Cardiac fibroblast (primary cell): ENCODE data around the gene LEMD2.
A peak's percentile ranks its signal among the peaks of the same experiment; 100 is the strongest.

Experiments used
- DNase-seq, 2 donors: peaks; one replicate each; pipeline versions ENCODE4 v3.0.0 to v3.0.0-alpha.2; 2010; ENCODE audit warnings: low read depth in 2 of 2
- H3K4me3 ChIP-seq, 2 donors: replicated peaks in 1 of 2; 1 replicate in 1 of 2; 2 replicates in 1 of 2; pipeline ENCODE4 v1.5.1; 2011; ENCODE audit warnings: low read depth in 2 of 2, low read length in 2 of 2, mild to moderate bottlenecking in 2 of 2, moderate library complexity in 1 of 2
- TF ChIP-seq, protein P1 (sequence below): IDR thresholded peaks from one replicate; pipeline ENCODE4 v1.5.1; 2011; ENCODE audit warnings: low read depth, mild to moderate bottlenecking, low read length, inconsistent platforms

The LEMD2 gene

DNA sequence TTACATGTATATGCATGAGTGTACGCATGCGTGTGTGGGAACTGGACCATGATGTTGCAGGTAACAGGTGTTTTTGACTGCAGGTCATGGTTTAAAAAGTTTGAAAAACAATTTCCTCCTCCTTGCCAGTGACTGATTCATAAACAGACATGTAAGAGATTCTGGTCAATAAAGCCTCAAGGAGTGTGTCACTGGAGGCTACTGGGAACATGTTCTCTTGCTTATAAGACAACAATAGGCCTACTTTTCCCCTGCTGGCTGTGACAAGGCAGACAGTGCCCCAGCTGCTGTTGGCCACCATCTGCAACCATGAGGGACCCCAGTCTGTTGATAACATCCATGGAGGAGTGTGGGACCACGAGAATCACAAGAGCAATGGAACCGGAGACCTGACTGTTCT lies 12.7 kb downstream of the LEMD2 start:
- H3K4me3 ChIP-seq: no peak overlapping the region
- no peak for DNase-seq
- TF ChIP-seq, protein P1, sequence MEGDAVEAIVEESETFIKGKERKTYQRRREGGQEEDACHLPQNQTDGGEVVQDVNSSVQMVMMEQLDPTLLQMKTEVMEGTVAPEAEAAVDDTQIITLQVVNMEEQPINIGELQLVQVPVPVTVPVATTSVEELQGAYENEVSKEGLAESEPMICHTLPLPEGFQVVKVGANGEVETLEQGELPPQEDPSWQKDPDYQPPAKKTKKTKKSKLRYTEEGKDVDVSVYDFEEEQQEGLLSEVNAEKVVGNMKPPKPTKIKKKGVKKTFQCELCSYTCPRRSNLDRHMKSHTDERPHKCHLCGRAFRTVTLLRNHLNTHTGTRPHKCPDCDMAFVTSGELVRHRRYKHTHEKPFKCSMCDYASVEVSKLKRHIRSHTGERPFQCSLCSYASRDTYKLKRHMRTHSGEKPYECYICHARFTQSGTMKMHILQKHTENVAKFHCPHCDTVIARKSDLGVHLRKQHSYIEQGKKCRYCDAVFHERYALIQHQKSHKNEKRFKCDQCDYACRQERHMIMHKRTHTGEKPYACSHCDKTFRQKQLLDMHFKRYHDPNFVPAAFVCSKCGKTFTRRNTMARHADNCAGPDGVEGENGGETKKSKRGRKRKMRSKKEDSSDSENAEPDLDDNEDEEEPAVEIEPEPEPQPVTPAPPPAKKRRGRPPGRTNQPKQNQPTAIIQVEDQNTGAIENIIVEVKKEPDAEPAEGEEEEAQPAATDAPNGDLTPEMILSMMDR: no peak

DNA sequence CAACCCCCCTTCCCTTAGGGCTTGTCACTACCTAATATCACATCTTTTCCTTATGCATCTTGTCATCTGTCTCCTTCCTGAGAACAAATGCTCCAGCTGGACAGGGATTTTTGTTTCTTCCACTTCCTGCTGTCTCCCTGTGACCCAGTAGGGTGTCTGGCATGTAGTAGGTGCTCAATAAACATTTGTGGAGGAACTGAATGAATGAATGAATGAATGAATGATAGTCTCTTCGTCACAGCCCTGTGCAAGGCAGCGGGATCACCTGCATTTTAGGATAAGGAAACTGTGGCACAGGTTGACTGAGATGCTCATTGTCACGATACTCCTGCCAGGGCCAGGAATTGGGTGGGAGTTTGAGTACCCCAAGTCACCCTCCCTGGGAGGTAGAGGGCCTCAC lies 14.2 kb downstream of the LEMD2 start:
- TF ChIP-seq, protein P1: no peak
- no peak for DNase-seq
- H3K4me3 ChIP-seq: no peak overlapping the region

DNA sequence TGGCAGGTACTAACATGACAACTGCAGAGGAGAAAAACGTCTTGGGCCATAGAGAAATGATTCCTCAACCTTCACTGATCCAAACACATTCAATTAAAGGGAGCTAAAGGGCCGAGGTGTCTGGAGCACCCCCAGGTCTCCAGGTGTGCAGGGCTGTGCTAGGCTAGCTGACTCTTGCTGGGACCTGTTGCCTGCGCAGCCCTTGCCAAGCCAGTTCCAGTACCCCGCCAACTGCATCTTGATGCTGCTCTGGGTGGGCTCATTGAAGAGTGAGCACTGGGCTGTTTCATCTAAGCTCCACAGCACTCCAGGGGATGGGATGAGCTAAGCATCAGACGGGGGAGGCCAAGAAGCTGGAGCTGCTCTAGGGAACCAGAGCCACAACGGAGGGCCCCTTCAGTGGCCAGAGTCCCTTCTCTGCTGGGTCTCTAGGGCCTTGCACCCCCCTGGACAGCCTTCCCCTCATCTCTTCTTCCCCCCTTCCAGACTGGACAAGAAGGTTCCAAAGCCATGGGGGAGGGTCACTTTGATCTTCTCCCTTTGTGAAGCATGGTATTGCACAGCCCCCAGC lies 15.9 kb downstream of the LEMD2 start:
- TF ChIP-seq, protein P1: no peak
- DNase-seq: no peak
- H3K4me3 ChIP-seq: no peak overlapping the region

DNA sequence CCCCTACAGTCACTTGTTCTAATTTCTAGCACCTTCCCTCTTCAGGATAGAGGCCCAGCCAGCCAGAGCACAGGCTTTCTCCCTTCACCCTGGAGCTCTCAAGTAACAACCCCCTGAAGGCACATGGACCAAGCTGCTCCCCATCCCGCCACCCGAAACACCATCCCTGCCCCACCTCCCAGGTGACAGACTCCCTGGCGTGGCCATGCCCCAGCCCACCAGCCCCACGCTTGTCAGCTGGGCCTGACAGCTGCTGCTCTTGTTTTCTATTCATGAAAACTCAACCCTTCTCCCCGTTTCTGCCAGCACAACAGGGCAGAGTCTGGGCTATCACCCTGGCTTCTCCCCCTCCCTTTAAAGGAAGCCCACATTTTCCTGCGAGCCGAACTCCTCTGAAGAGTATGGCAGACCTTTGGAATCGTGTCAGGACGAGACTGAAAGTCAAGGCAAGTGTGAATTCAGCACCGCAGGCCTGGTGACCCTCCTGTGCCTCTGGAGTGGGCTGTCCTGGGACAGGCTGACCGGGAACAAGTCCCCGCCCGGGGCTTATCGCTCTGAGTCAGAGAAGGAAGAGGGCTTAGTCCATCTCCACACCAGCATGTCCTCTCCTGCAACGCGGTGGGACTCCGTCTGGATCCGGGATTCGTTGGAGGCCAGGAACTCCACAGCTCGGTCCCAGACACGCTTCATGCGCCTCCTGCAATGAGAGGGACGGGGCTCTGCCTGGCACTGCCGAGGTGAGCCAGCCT lies 16.7 kb downstream of the LEMD2 start:
- peak in 1 of 2 donors; percentile 45 for DNase-seq
- TF ChIP-seq, protein P1: no peak
- no peak overlapping the region for H3K4me3 ChIP-seq

DNA sequence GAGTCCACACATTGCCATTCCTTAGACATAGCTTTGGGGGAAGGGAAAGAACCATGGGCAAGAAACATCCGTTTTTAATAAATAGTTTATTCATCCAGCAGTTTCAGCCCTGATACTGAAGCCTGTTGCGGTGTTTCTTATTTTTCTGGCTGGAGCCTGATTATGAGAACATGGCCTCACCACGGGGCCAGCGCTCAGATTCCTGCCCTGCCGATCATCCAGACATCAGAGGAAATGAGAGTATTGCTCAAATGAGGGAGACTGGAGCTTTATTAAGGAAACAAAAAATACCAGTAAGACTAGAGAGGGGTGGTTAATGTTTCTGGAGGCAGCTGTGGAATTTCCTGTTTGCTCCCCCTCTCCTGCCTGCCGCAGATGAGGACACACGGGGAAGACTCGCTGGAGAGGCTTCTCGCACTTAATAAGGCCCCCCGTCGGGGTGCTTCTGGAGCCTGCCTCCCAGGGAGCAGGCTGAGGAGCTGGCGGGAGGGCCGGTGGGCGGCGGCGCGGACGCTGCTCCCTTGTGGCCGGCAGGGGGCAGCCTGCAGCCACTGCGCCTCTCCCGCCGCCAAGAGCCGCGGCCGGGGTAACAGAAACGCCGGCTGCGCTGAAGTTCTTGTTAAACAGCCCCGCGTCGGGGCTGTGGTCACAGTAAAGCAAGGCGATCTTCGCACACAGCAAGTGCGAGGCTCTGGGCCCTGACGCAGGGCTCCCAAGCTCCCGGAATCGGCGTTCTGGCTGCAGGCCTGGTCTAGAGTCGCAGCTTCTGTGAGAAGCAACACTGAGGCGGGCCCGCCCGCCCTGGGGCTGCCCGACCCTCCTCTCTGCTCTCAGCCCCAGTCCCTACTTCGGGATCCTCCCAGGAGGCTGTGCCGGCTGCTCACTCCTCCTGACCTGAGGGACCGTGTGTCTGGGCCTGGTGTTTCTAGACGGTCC lies 17.5 kb downstream of the LEMD2 start:
- TF ChIP-seq, protein P1: peak; percentile 55
- DNase-seq: peak; percentile 95 to 98
- no peak overlapping the region for H3K4me3 ChIP-seq

DNA sequence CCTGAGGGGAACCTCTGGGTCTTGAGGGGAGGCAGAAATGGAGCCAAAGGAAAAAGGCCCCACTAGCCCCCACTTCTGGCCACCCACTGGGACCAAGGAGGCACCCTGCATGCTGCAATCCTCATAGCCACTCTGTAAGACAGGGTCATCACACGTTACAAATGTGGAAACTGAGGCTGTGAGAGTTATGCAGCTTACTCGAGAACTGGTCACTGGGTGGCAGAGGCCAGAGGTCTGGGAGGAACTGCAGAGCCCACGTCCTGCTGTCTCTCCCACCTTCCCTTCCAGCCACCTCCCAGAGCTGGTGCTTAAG lies 18.1 kb downstream of the LEMD2 start:
- DNase-seq: no peak
- H3K4me3 ChIP-seq: no peak overlapping the region
- TF ChIP-seq, protein P1: no peak
